ENCODE results near the gene CNIH3.

DNA sequence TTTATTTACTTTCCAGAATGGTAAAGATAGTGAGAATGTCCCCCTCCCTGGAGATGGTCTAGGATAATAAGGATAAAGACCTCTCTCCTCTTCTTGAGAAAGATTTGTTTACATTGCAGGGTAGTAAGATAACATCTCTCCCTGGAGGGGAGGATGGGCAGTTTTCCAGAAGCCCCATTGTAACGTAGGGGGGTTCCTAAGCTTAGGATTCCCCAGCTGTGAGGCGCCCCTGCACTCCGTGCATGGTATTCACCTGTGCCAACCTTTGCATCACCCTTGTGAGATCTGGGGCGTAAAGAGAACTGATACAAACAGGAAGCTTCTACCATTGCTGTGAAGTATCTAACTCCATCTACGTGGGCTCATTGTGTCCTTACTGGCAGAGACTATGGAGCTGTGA is 164.6 kb downstream of the CNIH3 start:
- TF ChIP-seq, protein P1, sequence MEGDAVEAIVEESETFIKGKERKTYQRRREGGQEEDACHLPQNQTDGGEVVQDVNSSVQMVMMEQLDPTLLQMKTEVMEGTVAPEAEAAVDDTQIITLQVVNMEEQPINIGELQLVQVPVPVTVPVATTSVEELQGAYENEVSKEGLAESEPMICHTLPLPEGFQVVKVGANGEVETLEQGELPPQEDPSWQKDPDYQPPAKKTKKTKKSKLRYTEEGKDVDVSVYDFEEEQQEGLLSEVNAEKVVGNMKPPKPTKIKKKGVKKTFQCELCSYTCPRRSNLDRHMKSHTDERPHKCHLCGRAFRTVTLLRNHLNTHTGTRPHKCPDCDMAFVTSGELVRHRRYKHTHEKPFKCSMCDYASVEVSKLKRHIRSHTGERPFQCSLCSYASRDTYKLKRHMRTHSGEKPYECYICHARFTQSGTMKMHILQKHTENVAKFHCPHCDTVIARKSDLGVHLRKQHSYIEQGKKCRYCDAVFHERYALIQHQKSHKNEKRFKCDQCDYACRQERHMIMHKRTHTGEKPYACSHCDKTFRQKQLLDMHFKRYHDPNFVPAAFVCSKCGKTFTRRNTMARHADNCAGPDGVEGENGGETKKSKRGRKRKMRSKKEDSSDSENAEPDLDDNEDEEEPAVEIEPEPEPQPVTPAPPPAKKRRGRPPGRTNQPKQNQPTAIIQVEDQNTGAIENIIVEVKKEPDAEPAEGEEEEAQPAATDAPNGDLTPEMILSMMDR (IDR thresholded peaks at IDR 0.05): no peak
- no peak for TF ChIP-seq POLR2A (IDR thresholded peaks at IDR 0.05)
- no peak for TF ChIP-seq EP300 (IDR thresholded peaks at IDR 0.05; ENCODE audit: low read depth)
